Dendritic cell treated with granulocyte-macrophage colony-stimulating factor and Interleukin-4, amounts not matched to agents 40 ng/mL and 50 ng/mL, for 4 days (primary cell): ENCODE results near the gene RBM20.
"Not testable (repeated sequence)": the region's sequence is repeated elsewhere in the genome, so short reads cannot be mapped to it uniquely, and the experiment has no call there.

ENCODE experiments used
- H3K27ac Mint-ChIP-seq: one replicate; pipeline ENCODE4 v1.8.0; 2022; ENCODE audit warnings: mild to moderate bottlenecking, mixed read lengths
- H3K27me3 Mint-ChIP-seq: one replicate; pipeline ENCODE4 v1.8.0; 2022; ENCODE audit warnings: mild to moderate bottlenecking, mixed read lengths
- H3K36me3 Mint-ChIP-seq: one replicate; pipeline ENCODE4 v1.8.0; 2022; ENCODE audit warnings: low read depth, mixed read lengths
- H3K4me1 Mint-ChIP-seq: one replicate; pipeline ENCODE4 v1.8.0; 2022; ENCODE audit warnings: low read depth, mixed read lengths
- H3K4me3 Mint-ChIP-seq: one replicate; pipeline ENCODE4 v1.8.0; 2022; ENCODE audit warnings: mild to moderate bottlenecking, moderate library complexity, mixed read lengths
- H3K9me3 Mint-ChIP-seq: one replicate; pipeline ENCODE4 v1.8.0; 2022; ENCODE audit warnings: mixed read lengths
- intact Hi-C: fragments of 100-400 bp; cut with micrococcal nuclease; formaldehyde crosslinking; loops from one replicate; pipeline ENCODE4 v1.15.0; 2022

RBM20 gene

GRCh38 chr10:110762109-110762848, 118.1 kb downstream of the RBM20 start:
- peaks cover 2% of the 10 kb centered on the region for H3K27me3 Mint-ChIP-seq
- no peaks in the 10 kb centered on the region for H3K9me3 Mint-ChIP-seq
- intact Hi-C loops, result no loop called here
- H3K27ac Mint-ChIP-seq, result no peak overlapping the region
- no peaks in the 10 kb centered on the region for H3K4me1 Mint-ChIP-seq
- no peaks in the 10 kb centered on the region for H3K36me3 Mint-ChIP-seq
- H3K4me3 Mint-ChIP-seq, result no peak overlapping the region

DNA sequence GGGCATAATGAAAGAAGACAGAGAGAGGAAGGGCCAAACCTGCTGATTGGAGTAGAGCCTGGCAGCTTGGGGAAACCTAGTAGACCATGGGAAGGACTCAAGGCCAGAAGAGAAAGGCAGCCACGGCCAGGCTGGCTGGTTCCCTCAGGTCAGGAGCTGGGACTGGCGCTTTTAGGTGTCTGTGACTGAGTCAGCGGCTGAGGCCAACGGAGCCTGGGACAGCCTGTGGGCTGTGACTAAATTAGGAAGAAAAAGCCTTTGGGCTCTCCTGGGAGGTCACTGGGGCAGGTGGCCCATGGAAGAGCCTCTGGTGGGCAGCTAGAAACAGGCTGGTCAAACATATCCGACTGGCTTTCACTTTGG, 118.7 kb downstream of the RBM20 start:
- H3K9me3 Mint-ChIP-seq, result no peaks in the 10 kb centered on the region
- no peaks in the 10 kb centered on the region for H3K4me1 Mint-ChIP-seq
- intact Hi-C loops, result no loop called here
- no peak overlapping the region for H3K27ac Mint-ChIP-seq
- no peak overlapping the region for H3K4me3 Mint-ChIP-seq
- H3K36me3 Mint-ChIP-seq, result no peaks in the 10 kb centered on the region
- H3K27me3 Mint-ChIP-seq, result peaks cover 2% of the 10 kb centered on the region

DNA sequence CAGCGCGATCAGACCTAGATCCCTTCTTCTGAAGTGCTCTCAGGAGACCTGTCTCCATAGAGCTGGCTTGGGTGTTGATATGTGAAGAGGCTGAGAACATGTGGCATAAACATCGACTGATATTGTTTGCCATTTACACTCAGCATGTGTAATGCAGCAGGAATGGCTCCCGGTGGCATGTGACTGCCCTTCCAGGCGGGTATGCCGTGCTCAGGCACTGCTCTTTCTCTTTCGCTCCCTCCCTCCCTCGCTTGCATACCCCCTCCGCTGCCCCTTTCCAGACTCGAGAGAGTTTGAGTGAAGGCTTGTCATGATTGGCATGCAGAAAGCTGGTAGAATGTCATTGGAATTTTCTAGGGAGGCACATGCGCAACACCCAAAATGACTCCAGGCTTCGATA, 120.2 kb downstream of the RBM20 start:
- H3K4me3 Mint-ChIP-seq, result no peak overlapping the region
- H3K27ac Mint-ChIP-seq, result no peak overlapping the region
- intact Hi-C loops, result no loop called here
- peaks cover 2% of the 10 kb centered on the region for H3K27me3 Mint-ChIP-seq
- H3K4me1 Mint-ChIP-seq, result no peaks in the 10 kb centered on the region
- H3K36me3 Mint-ChIP-seq, result no peaks in the 10 kb centered on the region
- H3K9me3 Mint-ChIP-seq, result no peaks in the 10 kb centered on the region

GRCh38 chr10:110764793-110765512, 120.8 kb downstream of the RBM20 start:
- H3K4me3 Mint-ChIP-seq, result no peak overlapping the region
- no peak overlapping the region for H3K27ac Mint-ChIP-seq
- intact Hi-C loops, result no loop called here

GRCh38 chr10:110765513-110766319, 121.6 kb downstream of the RBM20 start:
- no peaks in the 10 kb centered on the region for H3K4me1 Mint-ChIP-seq
- no peaks in the 10 kb centered on the region for H3K36me3 Mint-ChIP-seq
- intact Hi-C loops, result no loop called here
- H3K27me3 Mint-ChIP-seq, result peaks cover 2% of the 10 kb centered on the region
- no peak overlapping the region for H3K4me3 Mint-ChIP-seq
- no peaks in the 10 kb centered on the region for H3K9me3 Mint-ChIP-seq
- no peak overlapping the region for H3K27ac Mint-ChIP-seq

More at GRCh38 chr10:110764793-110765512, 120.8 kb downstream of the RBM20 start:
- no peaks in the 10 kb centered on the region for H3K9me3 Mint-ChIP-seq
- H3K4me1 Mint-ChIP-seq, result no peaks in the 10 kb centered on the region
- H3K27me3 Mint-ChIP-seq, result peaks cover 2% of the 10 kb centered on the region
- no peaks in the 10 kb centered on the region for H3K36me3 Mint-ChIP-seq

DNA sequence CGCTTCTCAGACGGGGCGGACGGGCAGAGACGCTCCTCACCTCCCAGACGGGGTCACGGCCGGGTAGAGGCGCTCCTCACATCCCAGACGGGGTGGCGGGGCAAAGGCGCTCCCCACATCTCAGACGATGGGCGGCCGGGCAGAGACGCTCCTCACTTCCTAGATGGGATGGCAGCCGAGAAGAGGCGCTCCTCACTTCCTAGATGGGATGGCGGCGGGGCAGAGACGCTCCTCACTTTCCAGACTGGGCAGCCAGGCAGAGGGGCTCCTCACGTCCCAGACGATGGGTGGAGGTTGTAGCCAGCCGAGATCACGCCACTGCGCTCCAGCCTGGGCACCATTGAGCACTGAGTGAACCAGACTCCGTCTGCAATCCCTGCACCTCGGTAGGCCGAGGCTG, 123.5 kb downstream of the RBM20 start:
- H3K27ac Mint-ChIP-seq, H3K4me3 Mint-ChIP-seq, H3K9me3 Mint-ChIP-seq, intact Hi-C loops, H3K27me3 Mint-ChIP-seq, H3K4me1 Mint-ChIP-seq, H3K36me3 Mint-ChIP-seq: not testable (repeated sequence)

DNA sequence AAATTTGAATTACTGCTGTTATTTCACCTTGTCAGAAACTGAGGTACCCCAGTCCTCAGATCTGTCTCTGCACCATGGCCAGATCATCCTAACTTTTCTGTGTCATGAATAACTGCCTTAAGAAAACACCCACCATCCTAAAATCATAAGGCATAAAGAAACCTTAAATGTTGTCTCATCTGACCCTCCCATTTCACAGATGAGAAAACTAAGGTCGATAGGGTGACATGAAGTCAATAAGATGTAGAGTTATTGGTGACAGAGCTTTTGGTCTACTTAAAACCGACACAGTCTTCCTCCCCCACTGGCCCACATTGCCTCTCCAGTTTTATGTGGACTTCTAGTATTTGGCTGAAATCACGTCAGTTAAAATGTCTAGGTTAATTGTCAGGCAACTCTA, 126.1 kb downstream of the RBM20 start:
- Mint-ChIP-seq H3K36me3 (no peaks in the 10 kb centered on the region), H3K9me3 (no peaks in the 10 kb centered on the region), H3K4me3 (no peak overlapping the region), H3K27me3 (no peaks in the 10 kb centered on the region), H3K27ac (no peak overlapping the region), H3K4me1 (no peaks in the 10 kb centered on the region)
- intact Hi-C loops, result no loop called here

DNA sequence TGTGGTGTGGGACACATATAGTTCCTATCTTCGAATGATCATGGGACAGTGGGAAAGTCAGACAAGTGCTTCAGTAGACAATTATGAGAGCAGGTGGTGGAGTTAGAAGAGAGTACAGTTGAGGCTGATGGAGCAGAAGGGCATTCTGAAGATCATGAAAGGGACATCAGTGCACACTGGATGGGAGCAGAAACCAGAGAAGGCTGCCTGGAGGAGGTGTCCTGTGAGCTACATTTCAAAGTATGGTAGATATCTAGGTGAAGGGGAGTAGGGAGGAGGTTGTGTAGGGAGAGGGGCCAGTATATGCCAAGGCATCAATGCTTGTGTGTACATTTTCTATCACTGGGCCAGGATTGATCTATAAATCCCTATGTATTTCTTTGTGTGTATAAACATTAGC, 127.3 kb downstream of the RBM20 start:
- H3K4me3 Mint-ChIP-seq, result no peak overlapping the region
- no peak overlapping the region for H3K27ac Mint-ChIP-seq
- intact Hi-C loops, result no loop called here
- no peaks in the 10 kb centered on the region for H3K9me3 Mint-ChIP-seq
- no peaks in the 10 kb centered on the region for H3K4me1 Mint-ChIP-seq
- no peaks in the 10 kb centered on the region for H3K27me3 Mint-ChIP-seq
- no peaks in the 10 kb centered on the region for H3K36me3 Mint-ChIP-seq

GRCh38 chr10:110771991-110772390, 127.9 kb downstream of the RBM20 start:
- intact Hi-C loops, result no loop called here
- no peaks in the 10 kb centered on the region for H3K4me1 Mint-ChIP-seq
- no peaks in the 10 kb centered on the region for H3K9me3 Mint-ChIP-seq
- H3K4me3 Mint-ChIP-seq, result no peak overlapping the region
- no peak overlapping the region for H3K27ac Mint-ChIP-seq
- H3K36me3 Mint-ChIP-seq, result no peaks in the 10 kb centered on the region
- no peaks in the 10 kb centered on the region for H3K27me3 Mint-ChIP-seq

GRCh38 chr10:110772454-110773025, 128.4 kb downstream of the RBM20 start:
- H3K27ac Mint-ChIP-seq, result no peak overlapping the region
- H3K27me3 Mint-ChIP-seq, result no peaks in the 10 kb centered on the region
- intact Hi-C loops, result no loop called here
- no peak overlapping the region for H3K4me3 Mint-ChIP-seq
- no peaks in the 10 kb centered on the region for H3K36me3 Mint-ChIP-seq
- no peaks in the 10 kb centered on the region for H3K9me3 Mint-ChIP-seq
- no peaks in the 10 kb centered on the region for H3K4me1 Mint-ChIP-seq

DNA sequence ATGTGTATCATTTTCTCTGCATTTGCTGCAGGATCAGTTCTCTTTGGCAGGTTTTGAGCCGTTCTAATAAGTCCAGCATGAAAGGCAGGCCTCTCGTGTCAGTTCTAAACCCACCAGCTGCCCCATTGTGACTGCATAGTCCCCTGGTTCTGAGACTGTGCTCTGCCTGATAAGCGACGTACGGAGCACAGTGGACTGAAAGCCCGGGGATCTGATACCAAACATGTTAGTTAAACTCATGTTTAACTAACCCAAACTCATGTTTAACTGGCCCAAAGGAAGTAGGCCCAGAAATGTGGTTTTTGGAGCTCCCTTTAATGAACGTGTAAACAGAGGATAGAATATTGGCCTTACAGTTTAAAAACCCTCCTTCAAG, 129.5 kb downstream of the RBM20 start:
- Mint-ChIP-seq H3K4me1 (no peaks in the 10 kb centered on the region), H3K27me3 (peaks cover 2% of the 10 kb centered on the region), H3K27ac (no peak overlapping the region), H3K36me3 (no peaks in the 10 kb centered on the region), H3K4me3 (no peak overlapping the region), H3K9me3 (no peaks in the 10 kb centered on the region)
- intact Hi-C loops, result no loop called here

DNA sequence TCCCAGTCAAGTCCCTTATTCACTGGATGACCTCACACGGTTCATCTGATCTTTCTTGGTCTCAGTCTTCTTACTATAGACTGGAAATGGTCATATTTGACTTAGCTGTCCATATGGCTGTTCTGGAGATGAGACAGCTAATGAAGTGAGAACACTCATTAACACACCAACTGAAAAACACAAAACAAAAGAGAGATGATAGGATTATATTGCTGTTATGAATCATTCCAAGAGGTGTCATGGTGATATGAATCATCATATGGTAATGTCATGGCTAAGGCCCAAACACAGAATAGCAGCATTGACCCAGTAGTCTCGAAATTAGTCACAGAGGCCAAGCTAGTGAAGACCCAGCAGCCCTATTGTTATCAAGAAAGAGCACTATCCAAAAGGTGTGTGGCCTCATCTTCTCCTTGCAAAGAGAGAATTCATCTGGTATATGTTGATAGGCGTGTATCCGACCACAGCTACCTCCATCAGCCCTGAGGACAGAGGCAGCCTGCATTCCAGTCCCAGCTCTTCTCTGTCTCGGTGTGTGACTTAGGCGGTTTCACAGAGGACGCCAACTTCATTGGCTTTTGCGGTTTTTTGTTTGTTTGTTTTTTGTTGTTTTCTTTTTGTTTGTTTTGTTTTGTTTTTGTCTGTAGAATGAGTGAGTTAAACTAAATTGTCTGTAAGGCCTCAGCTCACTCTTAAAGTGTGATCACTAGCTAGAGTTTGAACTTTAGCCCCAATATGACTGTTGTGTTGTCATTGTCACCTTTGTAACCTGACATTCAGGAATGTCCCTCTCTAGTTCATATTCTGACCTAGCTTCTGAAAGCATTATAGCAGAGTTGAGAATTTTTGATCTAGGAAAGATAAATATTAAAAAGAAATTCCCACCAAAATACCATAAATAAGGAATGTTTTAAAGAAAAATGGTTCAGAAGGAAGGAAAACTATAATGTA, 130.2 kb downstream of the RBM20 start:
- no peaks in the 10 kb centered on the region for H3K9me3 Mint-ChIP-seq
- H3K27ac Mint-ChIP-seq, result no peak overlapping the region
- intact Hi-C loops, result no loop called here
- no peaks in the 10 kb centered on the region for H3K36me3 Mint-ChIP-seq
- H3K4me1 Mint-ChIP-seq, result no peaks in the 10 kb centered on the region
- peaks cover 2% of the 10 kb centered on the region for H3K27me3 Mint-ChIP-seq
- no peak overlapping the region for H3K4me3 Mint-ChIP-seq

DNA sequence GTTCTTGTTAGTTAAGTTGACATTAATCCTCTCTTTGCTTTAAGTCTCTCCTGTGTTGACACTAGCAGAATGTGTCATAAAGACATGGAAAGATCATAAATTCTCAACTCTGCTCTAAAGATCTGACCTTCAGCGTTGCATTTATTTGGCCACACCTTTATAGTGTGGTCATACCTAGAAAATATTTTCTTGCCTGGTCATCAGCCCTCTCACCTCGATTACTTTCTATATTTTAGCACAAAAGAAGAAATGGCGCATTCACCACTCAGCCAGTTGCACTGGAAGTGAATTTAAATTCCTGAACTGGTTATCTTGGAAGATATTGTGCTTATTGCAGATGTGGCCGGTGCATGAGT, 130.9 kb downstream of the RBM20 start:
- no peaks in the 10 kb centered on the region for H3K36me3 Mint-ChIP-seq
- intact Hi-C loops, result no loop called here
- H3K4me3 Mint-ChIP-seq, result no peak overlapping the region
- no peak overlapping the region for H3K27ac Mint-ChIP-seq
- H3K4me1 Mint-ChIP-seq, result no peaks in the 10 kb centered on the region
- peaks cover 4% of the 10 kb centered on the region for H3K27me3 Mint-ChIP-seq
- no peaks in the 10 kb centered on the region for H3K9me3 Mint-ChIP-seq
